GM21423 (cell line): ENCODE measurements around the gene R3HDM2.

Experiments
- ATAC-seq: cut with Tn5 transposase; IDR thresholded peaks from one replicate; pipeline ENCODE4 v1.9.1; 2021; ENCODE audit warnings: mild to moderate bottlenecking, moderate library complexity; ENCODE audit not compliant: unreplicated experiment

The R3HDM2 gene

GRCh38 chr12:57233357-57234232, 197.2 kb downstream of the R3HDM2 start:
- ATAC-seq: no peak

- no peak for ATAC-seq
Observed at GRCh38 chr12:57232156-57232756, 198.6 kb downstream of the R3HDM2 start.

- ATAC-seq: no peak
Observed at GRCh38 chr12:57231276-57232021, 199.4 kb downstream of the R3HDM2 start.

GRCh38 chr12:57230381-57231155, 200.3 kb downstream of the R3HDM2 start:
- ATAC-seq: no peak

GRCh38 chr12:57229634-57230380, 201.0 kb downstream of the R3HDM2 start, which contains the start of gene SHMT2:
Gene SHMT2, plus strand, starts transcription at chr12:57229711. Its CDS starts 68 bp downstream, at chr12:57229779.
- peak; percentile 68 for ATAC-seq

- ATAC-seq: peak; percentile 5
Observed at GRCh38 chr12:57229046-57229633, 201.7 kb downstream of the R3HDM2 start.

GRCh38 chr12:57227315-57228115, 203.3 kb downstream of the R3HDM2 start:
- no peak for ATAC-seq

GRCh38 chr12:57226588-57227314, 204.1 kb downstream of the R3HDM2 start:
- no peak for ATAC-seq

GRCh38 chr12:57225680-57226210, 205.1 kb downstream of the R3HDM2 start:
- no peak for ATAC-seq

- ATAC-seq: no peak
Observed at GRCh38 chr12:57224973-57225679, 205.7 kb downstream of the R3HDM2 start.

GRCh38 chr12:57224278-57224972, 206.4 kb downstream of the R3HDM2 start:
- no peak for ATAC-seq

- ATAC-seq: no peak
Observed at GRCh38 chr12:57223191-57224165, 207.4 kb downstream of the R3HDM2 start.

GRCh38 chr12:57222286-57223190, 208.3 kb downstream of the R3HDM2 start:
- ATAC-seq: no peak

GRCh38 chr12:57221169-57221917, 209.5 kb downstream of the R3HDM2 start:
- ATAC-seq: no peak
